Measurements from ENCODE around the gene ZMIZ1.
"Not testable (repeated sequence)": the region's sequence is repeated elsewhere in the genome, so short reads cannot be mapped to it uniquely, and the experiment has no call there.

Gene ZMIZ1

DNA sequence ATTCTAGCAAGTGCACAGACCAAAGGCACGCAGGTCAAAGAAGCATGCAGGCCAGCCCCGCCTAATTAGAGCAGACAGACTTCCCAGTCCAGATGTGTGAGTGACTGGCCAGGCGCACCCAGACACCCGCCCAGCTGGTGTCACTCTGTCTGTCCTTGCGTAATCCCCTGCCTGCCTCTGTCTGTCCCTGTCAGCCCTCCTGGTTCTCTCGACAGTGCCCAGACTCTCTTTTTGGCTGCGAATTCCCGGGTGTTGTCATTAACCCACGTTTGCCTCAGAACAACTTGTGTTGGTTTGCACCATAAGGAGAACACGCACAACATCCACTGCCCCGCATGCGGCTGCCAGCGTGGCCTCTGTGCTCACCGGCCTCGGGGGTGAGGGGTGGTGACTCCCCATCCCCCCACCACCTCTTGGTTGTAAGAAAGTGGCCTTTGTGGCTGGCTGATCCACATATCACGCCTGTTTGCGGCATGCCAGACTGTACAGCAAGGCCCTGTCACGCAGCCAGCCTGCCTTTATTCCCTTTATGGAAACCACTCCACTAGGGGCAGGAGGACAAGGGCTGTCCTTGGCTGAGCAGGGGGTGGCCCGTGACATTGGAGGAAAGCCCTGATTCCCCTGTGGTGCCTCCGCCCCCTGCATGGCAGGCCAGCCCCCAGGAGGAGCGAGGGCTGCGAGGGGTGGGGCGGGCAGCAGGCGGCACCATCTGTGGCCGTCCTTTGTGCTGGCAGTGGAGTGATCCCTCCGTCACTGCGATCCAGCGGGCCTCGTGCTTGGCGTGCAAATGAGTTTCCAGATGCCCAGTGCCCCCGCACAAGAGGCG lies 205.7 kb downstream of the ZMIZ1 start:
- DNase-seq, result no peak

DNA sequence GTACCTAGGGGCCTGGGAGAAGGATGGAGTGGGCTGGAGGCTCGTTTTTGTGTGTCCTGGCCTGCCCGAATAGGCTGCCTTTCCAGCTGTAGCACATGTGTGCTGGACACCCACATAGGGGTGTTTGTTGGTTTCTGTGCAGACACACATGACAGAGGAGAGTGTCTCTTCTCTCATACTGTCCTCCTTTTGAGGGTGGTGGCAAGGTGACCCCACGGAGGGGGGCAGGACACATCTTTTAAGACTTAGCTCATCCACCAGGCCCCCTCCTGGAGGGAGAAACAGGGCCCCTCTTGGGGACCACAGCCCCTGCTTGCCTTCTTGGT lies 206.3 kb downstream of the ZMIZ1 start:
- no peak for DNase-seq

DNA sequence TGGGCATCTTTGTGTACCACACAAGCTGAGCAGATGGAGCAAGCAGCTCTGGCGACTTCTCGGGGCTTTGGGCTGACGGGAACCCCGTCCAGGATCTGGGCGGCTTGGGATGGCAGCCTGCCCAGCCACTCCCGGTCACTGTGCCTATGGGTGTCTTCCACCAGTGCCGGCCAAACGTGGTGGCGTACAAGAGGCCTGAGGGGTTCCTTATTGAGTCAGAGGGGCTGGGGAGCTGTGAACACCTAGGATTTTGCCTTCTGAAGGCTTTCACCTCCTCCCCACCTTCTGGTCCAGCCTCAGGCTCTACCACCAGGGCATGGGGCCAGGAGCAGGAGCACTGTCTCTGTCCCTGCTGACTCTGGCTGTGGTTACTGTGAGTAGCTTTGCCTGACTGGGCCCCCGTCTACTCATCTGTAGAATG lies 206.7 kb downstream of the ZMIZ1 start:
- no peak for DNase-seq

DNA sequence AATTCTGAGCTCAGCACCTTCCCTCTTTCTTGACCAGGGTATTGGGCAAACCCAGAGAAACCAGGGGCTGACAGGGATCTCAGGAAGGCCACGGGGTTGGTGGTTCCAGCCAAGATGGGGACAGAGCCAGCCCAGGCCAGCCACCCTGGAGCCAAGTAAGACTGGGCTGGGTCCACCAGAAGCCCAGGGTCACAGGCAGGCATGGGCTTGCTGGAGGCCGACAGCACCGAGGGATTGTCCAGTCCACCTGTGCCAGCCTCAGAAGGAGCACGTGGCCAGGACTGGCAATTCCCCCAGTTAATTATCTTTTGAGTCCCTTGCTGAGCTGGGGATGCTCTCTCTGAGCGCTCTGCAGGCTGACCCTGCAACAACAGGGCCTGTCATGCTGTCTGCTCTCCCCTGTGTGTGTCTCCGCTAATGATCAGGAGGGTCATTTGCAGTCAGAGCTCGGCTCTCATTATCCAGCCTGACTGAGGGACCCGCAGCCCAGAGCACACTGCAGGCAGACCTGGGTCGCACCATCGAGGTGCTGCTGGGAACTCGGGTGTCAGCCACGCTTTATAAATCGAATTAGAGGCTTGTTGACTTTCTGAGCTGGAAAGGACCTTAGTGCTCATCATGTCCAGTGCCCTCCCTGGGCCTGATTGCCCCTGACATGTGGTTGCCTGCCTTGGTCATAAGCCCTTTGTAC lies 209.0 kb downstream of the ZMIZ1 start:
- DNase-seq, result no peak

DNA sequence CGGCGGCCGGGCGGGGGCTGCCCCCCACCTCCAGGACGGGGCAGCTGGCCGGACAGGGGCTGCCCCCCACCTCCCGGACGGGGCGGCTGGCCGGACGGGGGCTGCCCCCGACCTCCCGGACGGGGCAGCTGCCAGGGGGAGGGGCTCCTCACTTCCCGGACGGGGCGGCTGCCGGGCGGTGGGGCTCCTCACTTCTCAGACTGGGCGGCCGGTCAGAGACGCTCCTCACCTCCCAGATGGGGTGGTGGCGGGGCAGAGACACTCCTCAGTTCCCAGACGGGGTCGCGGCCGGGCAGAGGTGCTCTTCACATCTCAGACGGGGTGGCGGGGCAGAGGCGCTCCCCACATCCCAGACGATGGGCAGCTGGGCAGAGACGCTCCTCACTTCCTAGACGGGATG lies 210.3 kb downstream of the ZMIZ1 start:
- not testable (repeated sequence) for DNase-seq

DNA sequence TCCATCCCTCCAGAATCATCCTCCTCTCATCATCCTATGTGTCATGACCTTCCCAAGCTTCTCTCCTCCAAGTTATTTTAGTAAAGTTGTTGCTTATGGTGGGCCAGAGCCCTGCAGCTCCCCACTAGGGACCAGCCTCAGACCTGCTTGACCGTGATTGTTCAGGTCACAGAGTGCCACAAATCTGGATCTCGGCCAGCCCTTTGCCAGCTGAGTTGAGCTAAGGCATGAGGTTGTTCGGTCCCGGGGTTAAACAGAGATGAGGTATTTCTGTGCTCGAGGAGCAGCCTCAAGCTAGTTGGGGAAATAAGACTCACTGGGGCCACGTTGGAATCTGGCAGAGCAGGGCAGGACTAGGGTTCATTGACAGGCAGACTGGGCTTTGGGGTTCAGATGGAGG lies 212.2 kb downstream of the ZMIZ1 start:
- no peak for DNase-seq

DNA sequence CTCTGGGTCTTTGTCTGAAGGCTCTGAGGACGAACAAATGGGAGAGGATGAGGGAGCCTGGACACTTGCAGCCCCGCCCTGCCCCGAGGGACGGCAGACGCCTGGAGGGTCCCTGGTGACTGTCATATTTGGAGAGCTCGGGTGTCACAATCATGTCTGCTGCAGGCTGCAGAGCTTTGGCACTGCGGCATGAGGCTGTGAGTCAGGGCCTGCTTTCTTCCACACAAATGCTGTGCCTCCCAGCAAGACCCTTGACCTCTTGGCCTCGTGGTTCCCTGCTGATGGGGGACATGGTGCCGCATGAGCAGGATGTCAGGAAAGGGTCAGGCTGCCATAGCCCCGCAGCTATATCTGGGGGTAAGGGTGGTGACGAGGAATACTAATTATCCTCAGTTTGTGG lies 213.6 kb downstream of the ZMIZ1 start:
- DNase-seq, result no peak

DNA sequence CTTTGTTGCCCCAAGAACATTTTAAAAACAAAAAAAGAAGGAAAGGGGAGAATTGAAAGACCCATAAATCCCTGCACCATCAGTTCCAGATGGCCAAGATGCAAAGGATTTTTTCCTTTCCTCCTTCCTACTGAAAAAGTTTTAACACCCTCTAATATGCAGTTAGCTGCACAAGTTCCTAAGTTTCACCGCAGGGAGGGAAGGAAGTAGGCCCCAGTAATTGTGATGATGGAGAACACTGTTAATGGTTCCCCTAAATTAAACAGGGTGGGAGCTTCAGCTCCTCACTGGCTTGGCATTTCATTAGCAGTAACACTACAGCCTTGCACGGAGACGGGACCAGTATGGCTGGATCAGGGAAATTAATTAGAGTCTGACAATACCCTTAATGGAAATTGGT lies 214.8 kb downstream of the ZMIZ1 start:
- DNase-seq, result no peak

DNA sequence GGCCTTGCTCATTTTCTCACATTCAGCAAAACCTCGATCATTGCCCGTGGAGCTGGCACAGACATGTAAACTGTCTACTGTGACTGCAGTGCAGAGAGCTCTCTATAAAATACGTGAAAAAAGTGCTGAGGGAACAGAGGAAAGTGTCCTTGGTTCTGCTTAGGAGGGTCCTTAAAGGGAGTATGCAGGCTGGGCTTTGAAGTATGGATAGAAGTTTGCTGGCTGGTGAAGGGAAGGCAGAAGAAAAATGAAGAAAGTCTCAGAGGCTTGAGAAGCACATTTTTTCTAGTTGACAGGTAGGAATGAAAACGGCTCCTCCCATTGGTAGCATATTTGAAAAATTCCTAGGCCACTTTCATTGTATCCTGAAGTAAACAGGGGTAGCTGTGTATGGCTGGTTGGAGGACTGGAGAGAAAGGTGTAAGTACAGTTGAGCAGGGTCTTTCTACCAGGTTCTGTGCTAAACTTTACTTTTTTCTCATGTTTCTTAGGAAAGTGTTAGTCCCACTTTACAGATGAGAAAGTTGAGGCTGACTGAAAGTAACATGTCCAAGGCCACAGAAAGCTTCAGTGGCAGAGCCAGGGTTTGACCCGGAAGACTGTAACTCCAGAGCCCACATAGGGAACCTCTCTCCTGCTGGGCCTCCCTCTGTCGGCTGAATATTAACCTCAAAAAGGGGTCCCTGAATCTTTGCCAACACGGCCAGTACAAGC lies 215.5 kb downstream of the ZMIZ1 start:
- no peak for DNase-seq

DNA sequence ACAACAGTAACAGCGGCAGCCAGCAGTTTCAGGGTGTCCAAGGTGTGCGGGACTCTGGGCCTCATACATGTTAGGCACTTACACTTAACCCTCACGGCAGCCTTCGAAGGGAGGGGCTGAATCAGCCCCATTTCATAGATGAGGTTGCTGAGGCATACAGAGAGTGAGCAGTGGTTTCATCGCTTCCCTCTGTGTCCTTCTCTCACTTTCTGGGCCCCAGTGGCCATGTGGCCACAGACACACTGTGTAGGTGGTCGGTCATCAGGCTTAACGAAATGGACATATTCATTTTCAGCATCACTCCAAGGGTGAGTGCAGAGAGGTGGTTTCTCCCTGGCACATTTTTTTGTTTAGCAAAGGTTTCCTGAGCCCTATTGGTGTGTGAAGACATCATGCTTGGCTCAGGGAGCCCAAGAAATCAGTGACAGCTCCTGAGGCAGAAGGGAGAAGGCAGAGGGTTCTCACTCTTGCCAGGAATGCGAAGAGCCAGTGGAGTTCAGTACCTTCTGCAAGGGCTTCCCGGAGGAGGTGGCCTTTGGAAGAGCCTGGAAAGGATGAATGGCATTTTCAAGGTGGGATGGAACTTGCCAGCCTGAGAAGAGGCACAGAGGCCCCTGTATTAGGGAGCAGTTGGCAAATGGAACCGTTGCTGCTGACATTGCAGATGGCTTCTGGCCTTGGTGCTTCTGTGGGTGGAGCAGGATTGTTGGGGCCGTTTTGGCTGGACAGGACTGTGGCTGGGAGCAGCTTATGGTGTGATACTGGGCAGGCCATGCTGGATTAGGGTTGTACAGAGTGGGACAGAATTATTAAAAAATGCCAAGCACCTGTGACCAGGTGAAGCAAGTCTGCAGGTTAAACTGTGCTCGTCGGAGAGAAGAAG lies 216.8 kb downstream of the ZMIZ1 start:
- DNase-seq, result peak; percentile 69

DNA sequence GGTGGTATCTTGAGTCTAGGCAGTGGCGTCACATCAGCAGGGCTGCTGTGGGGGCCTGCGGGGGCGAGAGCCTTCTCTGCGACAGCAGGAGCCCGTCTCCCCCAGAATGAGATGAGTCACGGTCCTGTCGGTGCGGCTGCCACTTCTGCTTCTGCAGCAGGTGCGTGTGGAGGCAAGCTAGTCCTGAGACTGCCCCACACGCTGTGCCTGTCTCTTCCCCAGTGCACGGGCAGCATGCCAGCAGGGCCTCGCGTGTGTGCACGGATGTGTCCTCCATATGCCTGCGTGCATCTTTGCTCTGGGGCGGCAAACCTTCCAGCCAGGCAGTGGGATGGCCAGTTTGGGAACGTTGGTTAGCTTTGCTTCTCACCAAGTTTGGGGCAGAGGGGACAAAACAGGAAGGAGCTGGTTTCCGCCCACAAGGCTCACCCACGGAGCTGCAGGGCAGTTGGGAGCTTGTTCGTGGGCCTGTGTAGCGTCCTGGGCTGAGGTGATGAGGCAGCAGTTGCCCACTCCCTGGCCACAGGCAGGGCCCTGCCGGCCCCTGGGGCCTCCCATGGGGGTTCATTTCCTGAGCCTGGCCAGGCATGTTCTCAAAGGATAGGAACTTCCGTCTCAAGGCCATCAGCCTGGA lies 217.7 kb downstream of the ZMIZ1 start:
- DNase-seq, result peak; percentile 87

DNA sequence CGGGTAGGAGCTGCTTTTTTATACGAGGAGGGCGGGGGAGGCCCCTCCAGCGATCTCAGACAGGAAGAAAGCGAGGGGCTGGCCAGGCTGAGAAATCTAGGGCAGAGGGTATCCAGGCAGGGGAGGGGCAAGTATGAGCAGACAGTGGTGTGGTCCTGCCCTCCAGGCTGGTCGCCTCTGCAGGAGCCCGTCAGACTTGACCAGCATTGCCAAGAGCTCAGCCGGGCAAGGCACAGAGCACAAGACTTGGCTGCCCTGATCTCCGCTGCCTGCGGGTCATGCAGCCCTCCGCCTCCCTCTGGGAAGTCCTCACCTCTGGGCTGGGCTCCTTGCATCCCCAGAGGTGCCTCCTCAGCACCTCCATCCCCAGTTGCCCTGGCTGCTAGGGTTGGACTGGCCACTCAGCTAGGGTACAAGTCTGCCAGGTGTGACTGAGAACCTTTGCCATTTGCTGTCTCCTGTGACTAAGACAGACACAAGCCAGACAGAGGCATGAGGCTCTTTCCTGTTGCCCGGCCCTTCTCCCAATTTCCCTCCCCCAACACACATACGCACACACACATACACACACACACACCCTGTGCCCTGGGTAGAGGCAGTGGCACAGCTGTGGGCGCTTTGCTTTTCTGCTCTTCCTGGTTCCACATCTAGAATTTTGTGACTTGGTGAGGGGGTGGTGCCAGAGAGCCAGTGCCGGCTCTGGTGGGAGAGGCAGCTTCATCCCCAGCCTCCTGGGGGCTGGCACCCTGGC lies 219.4 kb downstream of the ZMIZ1 start:
- no peak for DNase-seq

DNA sequence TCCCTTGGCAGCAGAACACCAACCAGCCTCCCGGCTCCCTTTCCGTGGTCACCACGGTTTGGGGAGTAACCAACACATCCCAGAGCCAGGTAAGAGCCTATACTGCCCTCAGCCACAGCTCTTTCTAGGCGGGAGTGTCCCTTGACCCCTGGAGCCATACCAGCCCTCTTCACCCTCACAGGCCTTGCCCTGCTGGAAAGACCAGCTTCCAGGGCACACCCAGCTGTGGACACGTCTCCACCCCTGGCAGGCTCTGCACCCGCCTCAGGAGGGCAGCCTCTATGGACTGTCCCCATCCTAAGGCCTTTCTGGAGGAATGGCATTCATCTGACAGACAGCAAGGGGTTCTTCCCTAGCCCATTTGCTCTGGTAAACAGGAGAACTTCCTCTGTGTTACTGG lies 221.0 kb downstream of the ZMIZ1 start:
- no peak for DNase-seq

DNA sequence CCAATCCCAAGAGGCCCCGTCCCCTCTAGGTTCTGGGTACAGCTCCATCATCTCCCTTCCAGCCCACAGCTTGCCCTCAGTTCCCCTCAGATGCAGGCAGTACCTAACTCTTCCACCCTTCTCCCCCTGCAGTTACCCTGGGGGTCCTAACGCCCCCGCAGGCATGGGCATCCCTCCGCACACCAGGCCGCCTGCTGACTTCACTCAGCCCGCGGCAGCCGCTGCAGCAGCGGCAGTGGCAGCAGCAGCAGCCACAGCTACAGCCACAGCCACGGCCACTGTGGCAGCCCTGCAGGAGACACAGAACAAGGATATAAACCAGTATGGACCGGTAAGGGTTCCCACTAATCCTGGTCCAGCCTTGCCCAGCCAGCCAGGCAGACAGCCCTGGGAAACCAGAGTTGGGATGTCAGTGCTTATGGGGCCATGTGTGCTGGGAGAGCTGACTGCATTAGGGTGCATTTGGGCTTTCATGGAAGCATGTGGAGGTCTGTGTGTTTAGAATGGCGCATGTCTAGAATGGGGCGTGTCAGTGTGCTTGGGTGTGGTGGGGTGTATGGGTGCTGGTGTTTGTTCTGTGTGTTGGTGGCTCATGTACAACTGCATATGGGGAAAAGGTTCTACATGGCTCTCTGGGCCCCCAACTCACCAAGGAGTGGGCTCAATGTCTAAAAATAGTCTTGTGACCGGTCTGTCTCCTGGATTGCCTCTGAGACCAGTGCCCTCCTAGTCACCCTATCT lies 223.4 kb downstream of the ZMIZ1 start:
- DNase-seq, result no peak

DNA sequence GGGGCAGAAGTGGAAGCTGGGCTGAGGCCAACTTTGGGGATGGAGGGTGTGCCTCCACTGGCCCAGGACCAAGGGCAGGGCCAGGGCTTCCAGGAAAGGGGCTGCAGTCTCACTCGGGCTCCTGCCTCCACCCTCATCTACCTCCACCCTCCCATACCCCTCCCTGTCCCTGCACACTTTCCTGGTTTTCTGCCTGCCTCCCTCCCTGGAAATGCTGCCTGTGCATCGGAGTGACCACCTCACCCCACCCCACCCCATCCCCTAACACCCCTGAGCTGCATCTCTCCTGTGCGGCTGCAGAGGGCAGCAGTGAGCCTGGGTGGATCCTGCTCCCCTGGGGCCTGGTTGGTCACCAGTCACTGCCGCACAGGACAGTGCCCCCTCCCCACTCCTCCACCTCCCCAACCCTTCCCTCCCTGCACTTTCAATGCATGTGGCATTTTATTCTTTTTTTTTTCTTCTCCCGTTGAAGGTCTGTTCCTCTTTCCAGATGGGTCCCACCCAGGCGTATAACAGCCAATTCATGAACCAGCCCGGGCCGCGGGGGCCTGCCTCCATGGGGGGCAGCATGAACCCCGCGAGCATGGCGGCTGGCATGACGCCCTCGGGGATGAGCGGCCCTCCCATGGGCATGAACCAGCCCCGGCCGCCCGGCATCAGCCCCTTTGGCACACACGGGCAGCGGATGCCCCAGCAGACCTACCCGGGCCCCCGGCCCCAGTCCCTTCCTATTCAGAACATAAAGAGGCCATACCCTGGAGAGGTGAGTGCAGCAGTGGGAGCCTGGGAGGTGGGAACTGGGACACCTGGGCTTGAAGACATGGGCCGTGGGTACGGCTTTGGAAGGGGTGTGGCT lies 224.4 kb downstream of the ZMIZ1 start:
- peak; percentile 47 for DNase-seq

DNA sequence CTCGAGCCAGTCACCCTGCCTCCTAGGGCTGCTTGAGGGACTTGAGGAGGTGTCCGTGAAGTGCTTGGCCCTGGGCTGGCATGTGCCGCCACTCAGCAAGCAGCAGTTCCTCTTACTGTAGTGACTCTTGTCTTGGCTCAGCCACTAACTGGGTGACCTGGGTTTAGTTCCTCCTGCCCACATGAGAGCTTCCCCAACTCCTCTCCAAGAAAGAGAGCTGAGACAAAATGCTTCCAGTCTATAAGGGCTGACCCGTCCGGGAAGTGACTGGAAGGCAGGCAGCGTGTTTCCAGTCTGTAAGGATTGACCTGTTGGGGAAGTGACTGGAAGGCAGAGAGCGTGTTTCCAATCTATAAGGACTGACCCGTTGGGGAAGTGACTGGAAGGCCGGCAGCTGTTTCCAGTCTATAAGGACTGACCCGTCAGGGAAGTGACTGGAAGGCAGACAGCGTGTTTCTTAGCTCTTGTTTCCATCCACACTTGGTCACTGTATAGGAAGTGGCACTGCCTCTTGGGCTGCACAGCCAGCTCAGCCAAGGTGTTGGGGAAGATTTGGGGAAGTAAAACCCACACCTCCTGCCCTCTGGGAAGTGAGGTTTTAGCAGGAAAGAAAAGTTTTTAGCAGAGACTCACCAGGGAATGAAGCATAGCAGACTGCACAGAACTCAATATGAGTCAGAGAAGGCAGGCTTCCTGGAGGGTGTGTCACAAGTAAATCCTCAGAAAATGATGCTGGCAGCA lies 225.2 kb downstream of the ZMIZ1 start:
- no peak for DNase-seq

DNA sequence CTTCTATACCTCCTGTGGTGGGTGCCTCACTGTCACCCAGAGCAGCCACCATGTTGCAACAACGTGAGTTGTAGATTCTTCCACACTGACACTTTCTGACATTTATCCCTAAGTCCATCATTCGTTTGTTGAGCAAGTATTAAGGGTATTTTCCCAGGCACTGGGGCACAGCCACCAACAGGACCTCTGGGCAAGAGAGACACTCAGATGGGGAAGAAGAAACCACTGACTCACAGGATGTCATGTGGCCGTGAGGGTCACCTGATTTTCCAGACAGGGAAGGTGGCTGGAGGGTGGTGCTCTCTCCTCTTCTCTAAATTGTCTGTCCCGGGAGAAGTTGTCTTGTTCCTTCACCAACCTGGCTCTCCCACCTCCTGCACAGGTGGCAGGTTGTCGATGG lies 226.8 kb downstream of the ZMIZ1 start:
- DNase-seq, result no peak

DNA sequence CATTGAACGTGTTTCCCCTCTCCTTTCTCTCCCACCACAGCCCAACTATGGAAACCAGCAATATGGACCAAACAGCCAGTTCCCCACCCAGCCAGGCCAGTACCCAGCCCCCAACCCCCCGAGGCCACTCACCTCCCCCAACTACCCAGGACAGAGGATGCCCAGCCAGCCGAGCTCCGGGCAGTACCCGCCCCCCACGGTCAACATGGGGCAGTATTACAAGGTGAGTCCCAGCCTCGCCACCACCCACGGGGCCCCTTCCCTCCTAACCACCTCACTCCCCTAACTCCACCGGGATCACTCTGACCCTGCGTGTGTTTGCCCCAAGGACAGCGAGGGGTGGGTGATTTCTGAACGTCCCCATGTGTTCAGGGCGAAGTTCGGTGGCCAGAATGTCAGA lies 227.7 kb downstream of the ZMIZ1 start:
- DNase-seq, result no peak

Data from activated CD4-positive, alpha-beta T cell treated with anti-CD3 and anti-CD28 coated beads for 48 hours (primary cell).